ENCODE data around the gene DACH2. TPM values are rescaled to one million over a fixed set of nuclear protein-coding genes. Genes with fewer than 3 reads are reported as not detected.

Gene DACH2
- total RNA-seq, 4 donors from 2014 or later, result 0.27 TPM; not detected in 3

DNA sequence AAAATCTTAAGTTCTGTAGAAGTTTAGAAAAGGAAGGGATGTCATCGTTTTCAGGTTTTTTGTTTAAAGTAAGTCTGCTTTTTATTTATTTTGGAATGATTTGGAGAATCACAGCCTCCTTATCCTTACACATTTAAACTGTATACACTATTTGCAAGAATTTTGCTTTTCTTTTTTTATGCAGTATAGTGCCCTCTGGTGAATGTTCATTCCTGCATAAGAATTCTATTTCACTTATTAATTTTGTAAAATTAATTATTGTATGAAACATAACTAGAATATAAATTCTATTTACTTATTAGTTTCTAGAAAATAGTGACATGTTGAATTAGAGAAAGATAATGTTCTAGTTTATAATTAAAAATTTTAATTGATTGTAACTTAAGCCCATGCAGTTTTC is 44.6 kb downstream of the DACH2 start:
- Histone ChIP-seq H3K27ac (no peak overlapping the region), H3K9me3 (no peaks in the 10 kb centered on the region), H3K36me3 (no peaks in the 10 kb centered on the region), H3K4me1 (no peaks in the 10 kb centered on the region), H3K4me3 (no peak overlapping the region), H3K27me3 (no peaks in the 10 kb centered on the region)
- TF ChIP-seq POLR2AphosphoS5 (IDR thresholded peaks at IDR 0.05) (no peak), EP300 (IDR thresholded peaks at IDR 0.05) (no peak), POLR2A (IDR thresholded peaks at IDR 0.05) (no peak)
- TF ChIP-seq, protein P1, sequence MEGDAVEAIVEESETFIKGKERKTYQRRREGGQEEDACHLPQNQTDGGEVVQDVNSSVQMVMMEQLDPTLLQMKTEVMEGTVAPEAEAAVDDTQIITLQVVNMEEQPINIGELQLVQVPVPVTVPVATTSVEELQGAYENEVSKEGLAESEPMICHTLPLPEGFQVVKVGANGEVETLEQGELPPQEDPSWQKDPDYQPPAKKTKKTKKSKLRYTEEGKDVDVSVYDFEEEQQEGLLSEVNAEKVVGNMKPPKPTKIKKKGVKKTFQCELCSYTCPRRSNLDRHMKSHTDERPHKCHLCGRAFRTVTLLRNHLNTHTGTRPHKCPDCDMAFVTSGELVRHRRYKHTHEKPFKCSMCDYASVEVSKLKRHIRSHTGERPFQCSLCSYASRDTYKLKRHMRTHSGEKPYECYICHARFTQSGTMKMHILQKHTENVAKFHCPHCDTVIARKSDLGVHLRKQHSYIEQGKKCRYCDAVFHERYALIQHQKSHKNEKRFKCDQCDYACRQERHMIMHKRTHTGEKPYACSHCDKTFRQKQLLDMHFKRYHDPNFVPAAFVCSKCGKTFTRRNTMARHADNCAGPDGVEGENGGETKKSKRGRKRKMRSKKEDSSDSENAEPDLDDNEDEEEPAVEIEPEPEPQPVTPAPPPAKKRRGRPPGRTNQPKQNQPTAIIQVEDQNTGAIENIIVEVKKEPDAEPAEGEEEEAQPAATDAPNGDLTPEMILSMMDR (IDR thresholded peaks at IDR 0.05), result no peak
- ATAC-seq, result no peak
- WGBS, 2 donors (ENCODE audit: low coverage in 1 of 2), result 27 to 44% methylated on average over 1 of the region's 1 CpG

DNA sequence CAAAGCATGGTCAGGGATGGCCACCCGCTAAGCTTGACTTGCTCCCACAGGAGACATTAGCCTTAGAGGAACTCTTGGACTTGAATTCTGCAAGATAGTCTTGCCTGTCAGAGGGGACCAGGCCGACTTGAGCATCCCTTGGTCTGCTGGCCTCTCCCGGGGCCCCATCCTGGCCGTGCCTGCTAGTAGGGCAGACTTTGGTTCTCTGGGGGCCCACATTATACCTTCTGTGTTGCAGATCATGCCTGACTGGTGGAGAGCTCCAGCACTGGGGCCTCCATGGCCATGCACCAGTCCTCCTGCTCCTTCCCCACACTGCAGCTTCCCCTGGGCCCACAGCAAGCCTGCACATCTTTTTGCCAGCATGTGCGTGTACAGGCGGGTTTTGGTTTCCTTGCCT is 46.5 kb downstream of the DACH2 start:
- Histone ChIP-seq H3K4me1 (no peaks in the 10 kb centered on the region), H3K27me3 (no peaks in the 10 kb centered on the region), H3K27ac (no peak overlapping the region), H3K36me3 (no peaks in the 10 kb centered on the region), H3K4me3 (no peak overlapping the region), H3K9me3 (no peaks in the 10 kb centered on the region)
- TF ChIP-seq POLR2A (IDR thresholded peaks at IDR 0.05), result no peak
- no peak for TF ChIP-seq EP300 (IDR thresholded peaks at IDR 0.05)
- no peak for TF ChIP-seq POLR2AphosphoS5 (IDR thresholded peaks at IDR 0.05)
- TF ChIP-seq, protein P1 (IDR thresholded peaks at IDR 0.05), result no peak
- no peak for ATAC-seq
- WGBS, 2 donors (ENCODE audit: low coverage in 1 of 2), result 94% methylated on average over 3 of the region's 6 CpGs; no CpG with 5 or more reads in 1 of the 2 donors

DNA sequence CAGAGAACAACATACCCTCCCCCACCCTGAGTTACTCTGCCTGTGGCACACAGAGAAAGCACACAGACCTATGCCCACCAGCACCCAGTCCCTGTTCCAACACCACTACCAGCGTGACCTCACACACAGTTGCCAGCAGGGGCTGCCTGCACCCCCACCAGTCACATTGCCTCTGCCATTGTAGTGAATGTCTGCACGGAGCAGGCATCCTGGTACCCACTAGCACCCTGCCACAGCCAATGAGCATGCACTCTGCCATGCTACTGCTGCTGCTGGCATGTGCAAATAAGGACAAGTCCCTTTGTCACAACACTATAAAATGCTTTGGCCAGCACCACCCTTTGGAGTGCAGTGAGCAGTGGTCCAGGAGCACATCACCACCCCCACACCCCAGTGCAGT is 47.1 kb downstream of the DACH2 start:
- no peak overlapping the region for H3K4me3 ChIP-seq
- H3K36me3 ChIP-seq, result no peaks in the 10 kb centered on the region
- no peak for TF ChIP-seq POLR2AphosphoS5 (IDR thresholded peaks at IDR 0.05)
- TF ChIP-seq, protein P1 (IDR thresholded peaks at IDR 0.05), result no peak
- no peak for TF ChIP-seq EP300 (IDR thresholded peaks at IDR 0.05)
- TF ChIP-seq POLR2A (IDR thresholded peaks at IDR 0.05), result no peak
- no peaks in the 10 kb centered on the region for H3K4me1 ChIP-seq
- no peaks in the 10 kb centered on the region for H3K27me3 ChIP-seq
- H3K27ac ChIP-seq, result no peak overlapping the region
- WGBS, 2 donors (ENCODE audit: low coverage in 1 of 2), result no CpG with 5 or more reads among the region's 2 CpGs
- H3K9me3 ChIP-seq, result no peaks in the 10 kb centered on the region
- ATAC-seq, result no peak

DNA sequence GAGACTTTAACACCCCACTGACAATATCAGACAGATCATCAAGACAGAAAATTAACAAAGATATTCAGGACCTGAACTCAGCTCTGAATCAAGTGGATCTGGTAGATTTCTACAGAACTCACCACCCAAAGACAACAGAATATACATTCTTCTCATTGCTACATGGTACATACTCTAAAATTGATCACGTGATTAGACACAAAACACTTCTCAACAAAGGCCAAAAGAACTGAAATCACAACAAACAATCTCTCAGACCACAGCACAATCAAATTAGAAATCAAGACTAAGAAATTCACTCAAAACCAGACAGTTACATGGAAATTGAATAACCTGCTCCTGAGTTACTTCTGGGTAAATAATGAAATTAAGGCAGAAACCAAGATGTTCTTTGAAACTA is 49.6 kb downstream of the DACH2 start:
- ATAC-seq, result no peak
- Histone ChIP-seq H3K36me3 (no peaks in the 10 kb centered on the region), H3K27me3 (no peaks in the 10 kb centered on the region), H3K9me3 (no peaks in the 10 kb centered on the region), H3K4me3 (no peak overlapping the region), H3K4me1 (no peaks in the 10 kb centered on the region), H3K27ac (no peak overlapping the region)
- WGBS, 2 donors (ENCODE audit: low coverage in 1 of 2), result 100% methylated on average over 1 of the region's 1 CpG; no CpG with 5 or more reads in 1 of the 2 donors
- TF ChIP-seq POLR2A (IDR thresholded peaks at IDR 0.05) (no peak), EP300 (IDR thresholded peaks at IDR 0.05) (no peak), POLR2AphosphoS5 (IDR thresholded peaks at IDR 0.05) (no peak)

DNA sequence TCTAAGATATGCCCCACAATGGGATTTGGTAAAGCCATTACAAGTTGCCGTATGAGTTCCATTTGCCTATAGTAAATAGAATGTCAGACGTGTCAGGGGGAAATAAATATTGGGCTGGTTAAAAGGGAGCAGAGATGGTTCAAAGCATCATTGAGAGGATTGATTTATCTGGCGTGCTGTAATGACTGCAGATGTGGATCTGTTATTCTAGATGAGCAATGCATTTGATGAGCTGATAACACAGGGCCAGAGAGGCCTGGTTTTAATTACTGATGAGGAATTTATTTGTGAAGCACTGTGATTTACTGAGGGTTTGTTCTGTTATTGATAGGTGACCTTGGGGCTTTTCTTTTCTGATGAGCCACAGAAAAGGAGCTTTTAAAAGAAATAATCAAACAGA is 62.5 kb downstream of the DACH2 start:
- Histone ChIP-seq H3K9me3 (no peaks in the 10 kb centered on the region), H3K4me3 (no peak overlapping the region), H3K4me1 (no peaks in the 10 kb centered on the region), H3K27me3 (no peaks in the 10 kb centered on the region), H3K27ac (no peak overlapping the region), H3K36me3 (no peaks in the 10 kb centered on the region)
- ATAC-seq, result no peak
- TF ChIP-seq POLR2A (IDR thresholded peaks at IDR 0.05) (no peak), EP300 (IDR thresholded peaks at IDR 0.05) (no peak), POLR2AphosphoS5 (IDR thresholded peaks at IDR 0.05) (no peak)
- TF ChIP-seq, protein P1 (IDR thresholded peaks at IDR 0.05), result no peak
- WGBS, 2 donors (ENCODE audit: low coverage in 1 of 2), result 50 to 63% methylated on average over 1 to 3 of the region's 3 CpGs

All from gastroesophageal sphincter (tissue), 4 donors.